Germinal center (tissue), 1 donor: ENCODE results near the gene HIVEP3.
A peak's percentile ranks its signal among the peaks of the same experiment; 100 is the strongest.

Source experiments
- DNase-seq: peaks from one replicate; pipeline ENCODE4 v3.0.0; 2012; ENCODE audit warnings: mixed read lengths, low spot score

The HIVEP3 gene

GRCh38 chr1:41784531-41785274 is 134.0 kb downstream of the HIVEP3 start:
- no peak for DNase-seq

GRCh38 chr1:41783189-41783639 is 135.5 kb downstream of the HIVEP3 start:
- DNase-seq, result no peak

GRCh38 chr1:41780916-41781315 is 137.8 kb downstream of the HIVEP3 start:
- DNase-seq, result no peak

- no peak for DNase-seq
Observed at GRCh38 chr1:41780322-41780721, 138.4 kb downstream of the HIVEP3 start.

- DNase-seq, result no peak
Observed at GRCh38 chr1:41779360-41779759, 139.4 kb downstream of the HIVEP3 start.

- no peak for DNase-seq
Observed at GRCh38 chr1:41777695-41778094, 141.0 kb downstream of the HIVEP3 start.

GRCh38 chr1:41776891-41777441 is 141.8 kb downstream of the HIVEP3 start:
- DNase-seq, result no peak

- no peak for DNase-seq
Observed at GRCh38 chr1:41775956-41776585, 142.7 kb downstream of the HIVEP3 start.

GRCh38 chr1:41774471-41774990 is 144.2 kb downstream of the HIVEP3 start:
- no peak for DNase-seq

GRCh38 chr1:41773842-41774241 is 144.9 kb downstream of the HIVEP3 start:
- DNase-seq, result no peak

GRCh38 chr1:41773144-41773591 is 145.6 kb downstream of the HIVEP3 start:
- no peak for DNase-seq

GRCh38 chr1:41769068-41769467 is 149.7 kb downstream of the HIVEP3 start:
- no peak for DNase-seq

GRCh38 chr1:41768583-41768982 is 150.1 kb downstream of the HIVEP3 start:
- peak; percentile 52 for DNase-seq

- no peak for DNase-seq
Observed at GRCh38 chr1:41767534-41768525, 150.9 kb downstream of the HIVEP3 start.

- no peak for DNase-seq
Observed at GRCh38 chr1:41766546-41766945, 152.2 kb downstream of the HIVEP3 start.

- no peak for DNase-seq
Observed at GRCh38 chr1:41766041-41766440, 152.7 kb downstream of the HIVEP3 start.

- peak; percentile 55 for DNase-seq
Observed at GRCh38 chr1:41765152-41765551, 153.6 kb downstream of the HIVEP3 start.

GRCh38 chr1:41764656-41765055 is 154.1 kb downstream of the HIVEP3 start:
- DNase-seq, result no peak

- DNase-seq, result no peak
Observed at GRCh38 chr1:41762777-41763176, 155.9 kb downstream of the HIVEP3 start.

GRCh38 chr1:41762251-41762650 is 156.5 kb downstream of the HIVEP3 start:
- no peak for DNase-seq

GRCh38 chr1:41758904-41759548 is 159.7 kb downstream of the HIVEP3 start:
- DNase-seq, result no peak
